Smooth muscle cell (in vitro differentiated cells): ENCODE data around the gene CDYL. TPM values are rescaled to one million over a fixed set of nuclear protein-coding genes. Genes with fewer than 3 reads are reported as not detected.

Experiments used
- DNase-seq: peaks from one replicate; lab custom pipeline; 2025; ENCODE audit not compliant: unreplicated experiment; lab: John Stamatoyannopoulos, UW
- H2AFZ ChIP-seq: fragments of 200-600 bp; sonication (generic); 2 replicates; pipeline ENCODE4 v1.6.0; 2016; ENCODE audit warnings: antibody characterized with exemption, low read depth, mild to moderate bottlenecking
- H3F3A ChIP-seq: fragments of 200-600 bp; sonication (generic); 2 replicates; pipeline ENCODE4 v1.6.0; 2017; ENCODE audit warnings: antibody characterized with exemption, low read depth
- H3K27ac ChIP-seq: fragments of 200-600 bp; sonication (generic); 2 replicates; pipeline ENCODE4 v1.5.1; 2016; ENCODE audit warnings: low read depth, mild to moderate bottlenecking
- H3K27me3 ChIP-seq: fragments of 200-600 bp; sonication (generic); 2 replicates; pipeline ENCODE4 v1.6.1; 2016; ENCODE audit warnings: low read depth, mild to moderate bottlenecking
- H3K36me3 ChIP-seq: fragments of 200-600 bp; sonication (generic); 2 replicates; pipeline ENCODE4 v1.5.1; 2016; ENCODE audit warnings: low read depth
- H3K4me1 ChIP-seq: fragments of 200-600 bp; sonication (generic); 2 replicates; pipeline ENCODE4 v1.5.1; 2016; ENCODE audit warnings: low read depth
- H3K4me2 ChIP-seq: fragments of 200-600 bp; sonication (generic); 2 replicates; pipeline ENCODE4 v1.6.0; 2016; ENCODE audit warnings: mild to moderate bottlenecking
- H3K4me3 ChIP-seq: fragments of 200-600 bp; sonication (generic); 2 replicates; pipeline ENCODE4 v1.5.1; 2016; ENCODE audit warnings: mild to moderate bottlenecking
- H3K79me2 ChIP-seq: fragments of 200-600 bp; sonication (generic); 2 replicates; pipeline ENCODE4 v1.6.0; 2016; ENCODE audit warnings: low read depth, mild to moderate bottlenecking
- H3K9ac ChIP-seq: fragments of 200-600 bp; sonication (generic); 2 replicates; pipeline ENCODE4 v1.6.0; 2016; ENCODE audit warnings: low read depth
- H3K9me3 ChIP-seq: fragments of 200-600 bp; sonication (generic); replicated peaks from 2 replicates; pipeline ENCODE4 v1.5.1; 2016; ENCODE audit warnings: low read depth
- H4K20me1 ChIP-seq: fragments of 200-600 bp; sonication (generic); 2 replicates; pipeline ENCODE4 v1.6.0; 2016; ENCODE audit warnings: low read depth
- CTCF ChIP-seq: fragments of 200-600 bp; sonication (generic); IDR thresholded peaks from 2 replicates; pipeline ENCODE4 v1.5.1; 2017; ENCODE audit warnings: borderline replicate concordance, mild to moderate bottlenecking, antibody characterized with exemption; ENCODE audit not compliant: insufficient read depth, poor library complexity, severe bottlenecking
- WGBS: methylation state at CpG from one replicate; pipeline ENCODE4 v1.1.7; 2016; ENCODE audit warnings: low lambda C conversion rate; 5-methylcytosine and 5-hydroxymethylcytosine counted together
- polyA plus RNA-seq: library from polyadenylated mRNA; unstranded; fragments of >200 nt; fragmentation: Nextera tagmentation; extraction: Ambion mirVana; gene quantifications from 2 replicates; pipeline ENCODE4 v1.2.1, GENCODE V29; 2016
- total RNA-seq: library from RNA; depleted of rRNA; stranded (reverse); fragments of >200 nt; gene quantifications from 2 replicates; pipeline ENCODE4 v1.2.3, GENCODE V29; 2014

Gene CDYL
- total and polyA plus RNA-seq, 2 experiments from 2014 or later = 28.7 to 34.5 TPM

- Histone ChIP-seq H3K27me3 (no peaks in the 10 kb centered on the region), H3K4me2 (no peak overlapping the region), H4K20me1 (peaks cover 98% of the 10 kb centered on the region), H3K9me3 (no peaks in the 10 kb centered on the region), H2AFZ (no peak overlapping the region), H3K4me1 (peaks cover 11% of the 10 kb centered on the region), H3K4me3 (no peak overlapping the region), H3K79me2 (peaks cover 98% of the 10 kb centered on the region), H3K9ac (no peak overlapping the region), H3F3A (peaks cover 5% of the 10 kb centered on the region), H3K36me3 (peaks cover 4% of the 10 kb centered on the region), H3K27ac (no peak overlapping the region)
- no peak for DNase-seq
- TF ChIP-seq CTCF = no peak
- 95% methylated on average over 3 of the region's 3 CpGs for WGBS
Observed at GRCh38 chr6:4799912-4800311, 23.7 kb downstream of the CDYL start.

GRCh38 chr6:4800662-4801061, 24.5 kb downstream of the CDYL start:
- no peaks in the 10 kb centered on the region for H3K27me3 ChIP-seq
- H3K79me2 ChIP-seq = peaks cover 98% of the 10 kb centered on the region
- H3K4me1 ChIP-seq = peaks cover 11% of the 10 kb centered on the region
- peaks cover 5% of the 10 kb centered on the region for H3F3A ChIP-seq
- no peak for TF ChIP-seq CTCF
- no peak overlapping the region for H3K27ac ChIP-seq
- 49% methylated on average over 3 of the region's 3 CpGs for WGBS
- no peak for DNase-seq
- H4K20me1 ChIP-seq = peaks cover 98% of the 10 kb centered on the region
- H3K4me2 ChIP-seq = no peak overlapping the region
- no peak overlapping the region for H3K4me3 ChIP-seq
- H3K36me3 ChIP-seq = peaks cover 4% of the 10 kb centered on the region
- no peaks in the 10 kb centered on the region for H3K9me3 ChIP-seq
- no peak overlapping the region for H2AFZ ChIP-seq
- peak overlapping the region; percentile 5 for H3K9ac ChIP-seq

GRCh38 chr6:4801491-4802110, 25.4 kb downstream of the CDYL start:
- no peak overlapping the region for H3K9ac ChIP-seq
- H3K4me2 ChIP-seq = no peak overlapping the region
- no peak overlapping the region for H3K4me3 ChIP-seq
- DNase-seq = no peak
- H3K9me3 ChIP-seq = no peaks in the 10 kb centered on the region
- H3K79me2 ChIP-seq = peaks cover 98% of the 10 kb centered on the region
- peaks cover 19% of the 10 kb centered on the region for H3K4me1 ChIP-seq
- no peak overlapping the region for H2AFZ ChIP-seq
- peaks cover 5% of the 10 kb centered on the region for H3F3A ChIP-seq
- peaks cover 4% of the 10 kb centered on the region for H3K36me3 ChIP-seq
- WGBS = 60% methylated on average over 3 of the region's 3 CpGs
- H4K20me1 ChIP-seq = peaks cover 98% of the 10 kb centered on the region
- TF ChIP-seq CTCF = no peak
- H3K27ac ChIP-seq = no peak overlapping the region
- no peaks in the 10 kb centered on the region for H3K27me3 ChIP-seq
